Progenitor cell of endocrine pancreas (in vitro differentiated cells): Measurements from ENCODE around the gene FAT2. TPM values are rescaled to one million over a fixed set of nuclear protein-coding genes. Genes with fewer than 3 reads are reported as not detected.
"Not testable (repeated sequence)": the region's sequence is repeated elsewhere in the genome, so short reads cannot be mapped to it uniquely, and the experiment has no call there.

ENCODE experiments used
- DNase-seq: peaks from one replicate; pipeline ENCODE4 v3.0.0; 2021; ENCODE audit warnings: low spot score; ENCODE audit not compliant: unreplicated experiment
- H3K27ac Mint-ChIP-seq: 2 replicates; pipeline ENCODE4 v1.8.0; 2021; ENCODE audit warnings: mild to moderate bottlenecking, moderate library complexity, mixed read lengths
- H3K27me3 Mint-ChIP-seq: 2 replicates; pipeline ENCODE4 v1.8.0; 2021; ENCODE audit warnings: mixed read lengths
- H3K36me3 Mint-ChIP-seq: 2 replicates; pipeline ENCODE4 v1.8.0; 2022; ENCODE audit warnings: mixed read lengths; ENCODE audit not compliant: insufficient read depth
- H3K4me1 Mint-ChIP-seq: 2 replicates; pipeline ENCODE4 v1.8.0; 2021; ENCODE audit warnings: low read depth, mixed read lengths
- H3K4me3 Mint-ChIP-seq: 2 replicates; pipeline ENCODE4 v1.8.0; 2021; ENCODE audit warnings: low read depth, mild to moderate bottlenecking, moderate library complexity, mixed read lengths
- H3K9me3 Mint-ChIP-seq: 2 replicates; pipeline ENCODE4 v1.8.0; 2021; ENCODE audit warnings: low read depth, mixed read lengths
- CTCF ChIP-seq: fragments of 200-600 bp; sonication (generic); IDR thresholded peaks from one replicate; pipeline ENCODE4 v1.5.0; 2021; ENCODE audit warnings: antibody characterized with exemption, mild to moderate bottlenecking; ENCODE audit not compliant: unreplicated experiment
- total RNA-seq: library from RNA; stranded (reverse); gene quantifications from 2 replicates; pipeline ENCODE4 v1.2.1, GENCODE V29; 2021

Gene FAT2
- total RNA-seq, 1 donor from 2014 or later = 0.05 TPM

GRCh38 chr5:151581347-151581746, 9.8 kb downstream of the FAT2 start:
- Mint-ChIP-seq H3K4me3 (no peak overlapping the region), H3K4me1 (no peaks in the 10 kb centered on the region), H3K27ac (no peak overlapping the region), H3K9me3 (no peaks in the 10 kb centered on the region), H3K36me3 (no peaks in the 10 kb centered on the region), H3K27me3 (peaks cover 14% of the 10 kb centered on the region)
- TF ChIP-seq CTCF = no peak
- no peak for DNase-seq

GRCh38 chr5:151580858-151581257, 10.3 kb downstream of the FAT2 start:
- TF ChIP-seq CTCF = no peak
- Mint-ChIP-seq H3K9me3 (no peaks in the 10 kb centered on the region), H3K27ac (no peak overlapping the region), H3K4me1 (no peaks in the 10 kb centered on the region), H3K4me3 (no peak overlapping the region), H3K36me3 (no peaks in the 10 kb centered on the region), H3K27me3 (peaks cover 14% of the 10 kb centered on the region)
- no peak for DNase-seq

GRCh38 chr5:151580239-151580638, 10.9 kb downstream of the FAT2 start:
- TF ChIP-seq CTCF = no peak
- Mint-ChIP-seq H3K36me3 (no peaks in the 10 kb centered on the region), H3K4me1 (no peaks in the 10 kb centered on the region), H3K4me3 (no peak overlapping the region), H3K27me3 (peaks cover 14% of the 10 kb centered on the region), H3K9me3 (no peaks in the 10 kb centered on the region), H3K27ac (no peak overlapping the region)
- no peak for DNase-seq

- DNase-seq, H3K4me3 Mint-ChIP-seq, H3K4me1 Mint-ChIP-seq, H3K36me3 Mint-ChIP-seq, H3K9me3 Mint-ChIP-seq, H3K27ac Mint-ChIP-seq: not testable (repeated sequence)
- H3K27me3 Mint-ChIP-seq = peaks cover 17% of the 10 kb centered on the region
These were observed 12.0 kb downstream of the FAT2 start for GRCh38 chr5:151579146-151579545.

- Mint-ChIP-seq H3K4me1 (no peaks in the 10 kb centered on the region), H3K27ac (no peak overlapping the region), H3K9me3 (no peaks in the 10 kb centered on the region), H3K4me3 (no peak overlapping the region), H3K27me3 (peaks cover 17% of the 10 kb centered on the region), H3K36me3 (no peaks in the 10 kb centered on the region)
- no peak for TF ChIP-seq CTCF
- DNase-seq = no peak
These were observed 12.7 kb downstream of the FAT2 start for GRCh38 chr5:151578326-151579025.

- no peaks in the 10 kb centered on the region for H3K9me3 Mint-ChIP-seq
- H3K27ac Mint-ChIP-seq = no peak overlapping the region
- no peaks in the 10 kb centered on the region for H3K36me3 Mint-ChIP-seq
- no peak for TF ChIP-seq CTCF
- no peaks in the 10 kb centered on the region for H3K4me1 Mint-ChIP-seq
- DNase-seq = no peak
- no peak overlapping the region for H3K4me3 Mint-ChIP-seq
- peaks cover 11% of the 10 kb centered on the region for H3K27me3 Mint-ChIP-seq
These were observed 13.6 kb downstream of the FAT2 start for GRCh38 chr5:151577566-151577965.
